T-helper 1 cell (primary cell): ENCODE results near the gene SMIM35.
A peak's percentile ranks its signal among the peaks of the same experiment; 100 is the strongest.

Experiments used
- DNase-seq, 5 donors: peaks; one replicate each; pipeline ENCODE4 v3.0.0-alpha.2; 2012 to 2020

SMIM35 gene

DNA sequence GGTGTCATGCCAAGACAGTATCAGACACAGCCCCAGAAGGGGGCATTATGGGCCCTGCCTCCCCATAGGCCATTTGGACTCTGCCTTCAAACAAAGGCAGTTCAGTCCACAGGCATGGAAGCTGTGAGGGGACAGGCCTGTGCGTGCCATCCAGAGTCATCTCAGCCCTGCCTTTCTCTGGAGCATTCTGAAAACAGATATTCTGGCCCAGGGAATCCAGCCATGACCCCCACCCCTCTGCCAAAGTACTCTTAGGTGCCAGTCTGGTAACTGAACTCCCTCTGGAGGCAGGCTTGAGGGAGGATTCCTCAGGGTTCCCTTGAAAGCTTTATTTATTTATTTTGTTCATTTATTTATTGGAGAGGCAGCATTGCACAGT, 85.9 kb downstream of the SMIM35 start:
- no peak for DNase-seq

DNA sequence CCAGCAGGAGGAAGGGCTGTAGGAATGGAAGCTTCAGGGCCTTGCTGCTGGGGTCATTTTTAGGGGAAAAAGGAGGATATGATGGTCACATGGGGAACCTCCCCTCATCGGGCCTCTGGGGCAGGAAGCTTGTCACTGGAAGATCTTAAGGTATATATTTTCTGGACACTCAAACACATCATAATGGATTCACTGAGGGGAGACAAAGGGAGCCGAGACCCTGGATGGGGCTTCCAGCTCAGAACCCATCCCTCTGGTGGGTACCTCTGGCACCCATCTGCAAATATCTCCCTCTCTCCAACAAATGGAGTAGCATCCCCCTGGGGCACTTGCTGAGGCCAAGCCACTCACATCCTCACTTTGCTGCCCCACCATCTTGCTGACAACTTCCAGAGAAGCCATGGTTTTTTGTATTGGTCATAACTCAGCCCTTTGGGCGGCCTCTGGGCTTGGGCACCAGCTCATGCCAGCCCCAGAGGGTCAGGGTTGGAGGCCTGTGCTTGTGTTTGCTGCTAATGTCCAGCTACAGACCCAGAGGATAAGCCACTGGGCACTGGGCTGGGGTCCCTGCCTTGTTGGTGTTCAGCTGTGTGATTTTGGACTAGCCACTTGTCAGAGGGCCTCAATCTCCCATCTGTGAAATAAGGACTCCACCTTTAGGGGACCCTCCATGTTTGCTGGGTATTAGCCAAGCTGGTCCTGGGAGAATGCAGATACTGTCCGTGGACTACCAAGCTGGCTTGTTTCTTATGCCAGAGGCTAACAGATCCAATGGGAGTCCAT, 86.5 kb downstream of the SMIM35 start:
- DNase-seq, result no peak

DNA sequence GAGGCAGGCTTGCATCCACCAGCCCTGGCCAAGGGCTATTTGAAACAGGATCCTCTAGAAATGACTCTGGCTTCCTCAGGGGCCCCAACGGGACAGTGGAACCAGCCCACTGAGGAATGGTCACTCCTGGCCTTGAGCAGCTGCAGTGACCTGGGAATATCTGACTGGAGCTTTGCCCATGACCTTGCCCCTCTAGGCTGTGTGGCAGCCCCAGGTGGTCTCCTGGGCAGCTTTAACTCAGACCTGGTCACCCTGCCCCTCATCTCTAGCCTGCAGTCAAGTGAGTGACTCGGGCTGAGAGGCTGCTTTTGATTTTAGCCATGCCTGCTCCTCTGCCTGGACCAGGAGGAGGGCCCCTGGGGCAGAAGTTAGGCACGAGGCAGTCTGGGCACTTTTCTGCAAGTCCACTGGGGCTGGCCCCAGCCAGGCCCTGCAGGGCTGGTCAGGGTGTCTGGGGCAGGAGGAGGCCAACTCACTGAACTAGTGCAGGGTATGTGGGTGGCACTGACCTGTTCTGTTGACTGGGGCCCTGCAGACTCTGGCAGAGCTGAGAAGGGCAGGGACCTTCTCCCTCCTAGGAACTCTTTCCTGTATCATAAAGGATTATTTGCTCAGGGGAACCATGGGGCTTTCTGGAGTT, 87.3 kb downstream of the SMIM35 start:
- DNase-seq, result no peak

DNA sequence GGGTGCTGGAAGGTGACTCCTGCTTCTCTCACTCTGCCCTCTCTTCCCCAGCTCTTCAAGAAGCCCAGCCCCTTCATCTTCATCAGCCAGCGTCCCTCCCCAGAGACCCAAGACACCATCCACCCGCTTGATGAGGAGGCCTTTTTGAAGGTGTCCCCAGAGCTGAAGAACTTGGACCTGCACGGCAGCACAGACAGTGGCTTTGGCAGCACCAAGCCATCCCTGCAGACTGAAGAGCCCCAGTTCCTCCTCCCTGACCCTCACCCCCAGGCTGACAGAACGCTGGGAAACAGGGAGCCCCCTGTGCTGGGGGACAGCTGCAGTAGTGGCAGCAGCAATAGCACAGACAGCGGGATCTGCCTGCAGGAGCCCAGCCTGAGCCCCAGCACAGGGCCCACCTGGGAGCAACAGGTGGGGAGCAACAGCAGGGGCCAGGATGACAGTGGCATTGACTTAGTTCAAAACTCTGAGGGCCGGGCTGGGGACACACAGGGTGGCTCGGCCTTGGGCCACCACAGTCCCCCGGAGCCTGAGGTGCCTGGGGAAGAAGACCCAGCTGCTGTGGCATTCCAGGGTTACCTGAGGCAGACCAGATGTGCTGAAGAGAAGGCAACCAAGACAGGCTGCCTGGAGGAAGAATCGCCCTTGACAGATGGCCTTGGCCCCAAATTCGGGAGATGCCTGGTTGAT, 88.0 kb downstream of the SMIM35 start:
- no peak for DNase-seq

DNA sequence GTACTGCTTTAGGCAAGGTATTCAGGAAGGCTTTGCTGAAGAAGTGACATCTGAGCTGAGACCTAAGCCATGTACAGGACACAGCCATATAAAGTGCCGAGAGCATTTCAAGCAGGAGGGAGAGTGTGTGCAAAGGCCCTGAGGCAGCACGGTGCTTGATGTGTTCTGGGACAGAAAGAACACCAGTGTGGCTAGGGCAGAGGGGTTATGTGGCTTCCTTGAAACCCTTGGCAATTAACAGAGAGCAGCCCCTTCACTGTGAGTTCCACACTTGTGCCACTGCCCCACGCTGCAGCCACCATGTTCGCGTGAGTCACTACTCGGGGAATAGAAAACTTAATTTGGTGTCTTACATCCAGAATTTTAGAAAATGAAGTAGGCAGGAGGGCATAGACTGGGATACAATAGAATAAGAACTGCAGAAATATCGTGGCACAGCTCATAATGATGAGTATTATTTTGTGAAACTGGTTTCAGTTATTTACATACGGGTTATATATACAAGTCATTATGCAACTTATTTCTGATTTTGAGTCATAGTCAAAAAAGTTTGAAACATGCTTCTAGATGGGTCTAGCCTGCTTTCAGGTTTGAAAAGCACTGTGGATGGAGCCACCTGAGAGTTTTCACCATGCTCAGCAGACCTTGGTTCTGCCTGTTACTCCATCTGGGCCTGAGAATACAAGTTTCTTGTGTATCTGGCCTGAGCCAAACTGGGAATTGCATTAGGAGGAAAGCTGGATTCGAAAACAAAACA, 88.8 kb downstream of the SMIM35 start:
- DNase-seq, result peak in 1 of 5 donors; percentile 71

DNA sequence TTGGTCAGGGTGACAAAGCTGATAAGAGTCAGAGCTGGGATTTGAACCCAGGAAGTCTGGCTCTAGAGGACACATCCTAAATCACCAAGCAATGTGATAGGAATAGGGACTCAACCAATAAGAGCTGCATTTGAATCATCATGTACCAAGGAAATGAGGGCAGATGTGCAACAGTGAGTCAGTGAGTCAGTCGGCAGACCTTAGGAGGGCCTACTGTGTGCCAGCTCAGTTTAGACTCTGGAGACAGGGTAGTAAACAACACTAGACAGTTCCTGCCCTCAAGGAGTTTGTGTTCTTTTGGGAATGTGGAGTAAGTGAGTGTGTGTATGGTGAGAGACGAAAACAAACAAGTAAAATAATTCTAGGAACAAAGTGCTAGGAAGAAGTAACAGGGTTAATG, 89.4 kb downstream of the SMIM35 start:
- no peak for DNase-seq

DNA sequence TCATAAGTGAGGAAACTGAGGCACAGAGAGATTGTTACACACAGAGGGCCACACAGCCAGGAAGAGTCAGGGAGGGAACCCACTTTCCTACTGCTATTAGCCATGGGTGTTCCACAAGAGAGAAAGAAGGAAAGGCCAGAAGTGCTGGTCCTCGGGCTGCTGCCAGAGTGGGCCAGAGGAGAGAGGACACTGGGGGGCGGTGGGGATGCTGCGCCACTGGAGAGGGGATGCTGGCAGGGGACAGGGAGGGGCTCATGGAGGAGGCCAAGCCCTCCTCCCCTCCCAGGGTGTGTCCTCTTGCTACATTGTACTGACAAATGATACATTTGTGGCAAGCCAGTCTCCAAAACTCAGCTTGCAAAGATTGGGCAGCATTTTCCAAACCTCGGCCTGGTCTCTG, 90.7 kb downstream of the SMIM35 start:
- DNase-seq, result no peak

DNA sequence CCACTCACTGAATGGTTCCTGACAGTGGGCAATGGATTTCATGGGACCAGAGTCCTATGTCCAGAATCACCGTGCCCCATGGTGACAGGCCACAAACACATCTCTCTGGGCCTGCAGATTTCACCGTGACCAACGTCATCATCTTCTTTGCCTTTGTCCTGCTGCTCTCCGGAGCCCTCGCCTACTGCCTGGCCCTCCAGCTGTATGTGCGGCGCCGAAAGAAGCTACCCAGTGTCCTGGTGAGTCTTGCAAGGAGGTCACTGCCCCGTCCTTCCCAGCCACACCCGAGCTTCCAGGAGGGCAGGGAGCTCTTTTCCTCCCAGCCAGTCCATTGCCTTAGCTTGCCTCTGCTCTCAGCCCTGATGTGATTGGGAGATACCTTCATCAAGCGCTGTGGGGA, 91.3 kb downstream of the SMIM35 start:
- DNase-seq, result no peak

DNA sequence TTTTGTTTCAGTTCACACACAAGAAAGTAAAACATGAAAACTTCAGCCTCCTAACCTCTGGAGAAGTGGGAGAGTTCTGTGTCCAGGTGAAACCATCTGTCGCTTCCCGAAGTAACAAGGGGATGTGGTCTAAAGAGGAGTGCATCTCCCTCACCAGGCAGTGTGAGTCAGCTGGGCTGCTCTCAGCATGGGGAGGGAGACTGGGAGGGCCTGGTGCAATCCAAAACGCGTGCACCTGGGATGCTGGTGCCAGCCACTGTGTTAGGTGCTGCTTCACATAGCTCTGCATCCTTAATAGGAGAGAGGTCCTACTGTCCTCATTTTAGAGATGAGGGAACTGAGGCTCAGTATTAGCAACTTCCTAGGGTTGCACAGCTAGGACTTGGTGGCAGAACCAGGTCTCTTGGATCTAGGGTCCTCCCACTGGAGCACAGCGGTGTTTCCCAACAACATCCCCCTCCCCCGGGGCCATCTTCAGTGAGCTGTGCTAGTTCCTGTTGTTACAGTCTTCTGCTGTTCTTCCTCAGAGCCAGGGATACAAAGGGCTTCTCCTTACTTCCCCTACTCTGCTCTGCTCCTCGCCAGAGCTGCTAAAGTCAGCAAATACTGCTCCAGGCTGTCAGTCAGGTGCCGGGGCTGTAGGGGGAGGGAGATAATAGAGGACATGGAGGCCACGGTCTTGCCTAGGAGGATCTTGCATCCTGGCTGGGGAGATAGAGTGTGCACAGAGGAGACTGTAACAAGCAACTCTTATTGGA, 92.6 kb downstream of the SMIM35 start:
- DNase-seq, result no peak

DNA sequence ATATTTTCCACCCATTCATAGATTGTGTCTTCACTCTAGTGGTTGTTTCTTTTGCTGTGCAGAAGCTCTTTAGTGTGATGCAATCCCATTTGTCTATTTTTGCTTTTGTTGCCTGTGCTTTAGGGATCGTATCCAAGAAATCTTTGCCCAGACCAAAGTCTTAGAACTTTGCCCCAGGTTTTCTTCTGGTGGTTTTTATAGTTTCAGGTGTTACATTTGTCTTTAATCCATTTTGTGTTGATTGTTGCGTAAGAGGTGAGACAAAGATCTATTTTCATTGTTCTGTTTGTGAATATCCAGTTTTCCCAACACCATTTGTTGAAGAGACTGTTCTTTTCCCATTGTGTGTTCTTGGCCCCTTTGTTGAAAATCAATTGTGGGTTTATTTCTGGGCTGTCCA, 94.1 kb downstream of the SMIM35 start:
- no peak for DNase-seq

DNA sequence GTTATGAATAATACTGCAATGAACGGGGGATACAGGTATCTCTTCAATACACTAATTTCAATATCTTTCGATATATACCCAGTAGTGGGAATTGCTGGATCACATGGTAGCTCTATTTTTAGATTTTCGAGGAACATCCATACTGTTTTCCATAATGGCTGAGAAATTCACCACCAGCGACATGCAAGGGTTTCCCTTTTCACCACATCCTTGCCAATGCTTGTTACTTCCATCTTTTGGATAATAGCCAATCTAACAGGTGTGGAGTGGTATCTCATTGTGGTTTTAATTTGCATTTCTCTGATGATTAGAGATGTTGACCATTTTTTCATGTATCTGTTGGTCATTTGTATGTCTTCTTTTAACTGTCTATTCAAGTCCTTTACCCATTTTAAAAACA, 94.6 kb downstream of the SMIM35 start:
- DNase-seq, result no peak

DNA sequence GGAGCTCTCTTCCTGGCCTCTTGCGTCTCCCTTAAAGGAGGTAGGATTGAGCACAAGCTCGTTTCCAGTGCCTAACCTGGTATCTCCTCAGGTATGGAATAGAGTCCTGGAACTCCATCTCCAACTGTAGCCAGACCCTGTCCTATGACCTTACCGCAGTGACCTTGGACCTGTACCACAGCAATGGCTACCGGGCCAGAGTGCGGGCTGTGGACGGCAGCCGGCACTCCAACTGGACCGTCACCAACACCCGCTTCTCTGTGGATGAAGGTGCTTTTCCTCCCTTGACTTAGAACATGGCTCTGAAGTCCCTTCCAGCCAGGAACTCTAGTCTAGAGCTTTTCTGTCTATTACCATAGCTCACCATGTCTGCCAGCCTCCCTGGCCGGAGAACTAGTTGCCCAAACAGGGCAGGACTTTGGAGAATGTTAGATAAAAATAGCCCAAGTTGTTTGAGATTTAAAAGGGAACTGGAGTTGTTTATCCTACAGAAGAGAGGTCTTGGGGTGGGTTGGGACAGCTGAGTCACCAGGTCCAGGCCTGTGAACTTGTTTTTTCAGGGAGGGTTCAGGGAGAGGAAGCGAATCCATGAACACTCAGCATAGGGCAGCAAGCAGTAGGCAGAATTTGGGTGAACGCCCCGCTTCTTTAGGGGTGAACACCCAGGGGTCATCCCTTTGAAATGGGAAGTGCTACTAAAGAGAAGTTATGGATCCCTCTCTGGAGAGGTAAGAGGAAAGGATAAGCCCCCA, 97.2 kb downstream of the SMIM35 start:
- DNase-seq, result no peak

DNA sequence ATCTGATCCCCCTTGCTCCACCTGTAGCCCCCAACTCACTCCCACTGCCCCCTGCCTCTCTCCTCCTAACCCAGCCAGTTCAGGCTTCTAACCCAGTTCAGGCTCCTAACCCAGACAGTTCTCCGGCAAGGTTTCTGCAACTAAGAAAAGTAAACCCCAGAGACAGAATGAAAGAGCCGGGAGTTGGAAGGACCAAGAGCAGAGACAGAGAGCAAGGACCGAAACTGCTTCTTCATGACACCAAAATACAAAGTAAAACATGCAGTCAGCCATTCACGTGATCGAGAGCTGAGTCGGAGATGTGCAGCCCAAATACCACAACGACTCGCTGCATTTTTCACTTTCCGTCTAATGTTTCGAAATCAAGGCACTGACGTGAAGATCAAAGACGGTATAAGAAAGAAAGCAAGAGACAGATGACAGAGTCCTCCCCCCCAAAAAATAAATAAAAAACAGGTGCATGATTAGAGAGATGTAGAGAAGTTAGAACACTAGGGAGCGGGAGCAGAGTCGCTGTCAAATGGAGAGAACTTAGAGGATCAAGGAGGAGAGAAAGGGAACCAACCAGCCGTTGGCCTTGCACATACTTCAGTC, 99.7 kb downstream of the SMIM35 start:
- DNase-seq, result peak in 4 of 5 donors; percentile 46 to 93 (median 54)

DNA sequence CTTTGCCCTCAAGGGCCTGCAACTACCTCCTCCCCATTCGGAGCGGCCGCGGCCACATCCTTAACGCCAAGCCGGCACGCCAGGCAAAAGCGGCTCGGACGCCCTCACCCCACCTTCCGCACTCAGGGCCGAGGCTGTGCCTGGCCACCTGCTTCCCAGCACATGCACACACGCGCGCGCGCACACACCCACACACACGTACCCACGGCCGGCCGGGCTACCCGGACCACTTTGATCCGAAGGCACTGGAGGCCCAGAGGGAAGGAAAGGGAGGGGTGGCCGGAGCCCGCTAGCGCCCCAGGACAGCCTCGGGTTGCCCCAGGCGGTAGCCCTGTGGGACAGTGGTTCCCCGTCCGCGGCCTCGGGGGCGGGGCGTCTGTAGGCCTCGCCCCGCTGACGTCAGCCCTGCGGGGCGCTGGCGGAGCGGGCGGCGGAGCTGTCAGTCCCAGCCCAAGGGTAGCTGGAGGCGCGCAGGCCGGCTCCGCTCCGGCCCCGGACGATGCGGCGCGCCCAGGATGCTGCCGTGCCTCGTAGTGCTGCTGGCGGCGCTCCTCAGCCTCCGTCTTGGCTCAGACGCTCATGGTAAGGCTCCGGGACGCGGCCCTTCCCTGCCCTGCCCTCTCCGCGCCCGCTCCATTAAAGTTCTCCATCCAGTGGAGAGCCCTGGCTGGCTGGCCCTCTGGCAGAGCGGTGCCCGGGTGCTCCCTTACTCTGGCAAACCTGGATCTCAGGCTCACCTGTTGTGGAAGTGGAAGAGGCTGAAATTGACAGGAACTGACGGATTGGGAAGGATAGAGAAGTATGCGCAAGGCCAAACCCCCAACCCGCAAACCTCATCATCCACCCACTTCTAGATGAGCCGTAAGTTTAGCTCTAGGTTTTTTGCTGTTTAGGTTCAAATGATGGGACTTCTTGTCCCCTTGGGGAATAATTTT, 100.5 kb downstream of the SMIM35 start, which contains the start of gene IL10RA:
Gene IL10RA (plus strand): TSS at position 442 of the 935 bp plus-strand sequence. CDS start 74 bp downstream, at position 516.
- peak; percentile 70 to 90 (median 76) for DNase-seq

DNA sequence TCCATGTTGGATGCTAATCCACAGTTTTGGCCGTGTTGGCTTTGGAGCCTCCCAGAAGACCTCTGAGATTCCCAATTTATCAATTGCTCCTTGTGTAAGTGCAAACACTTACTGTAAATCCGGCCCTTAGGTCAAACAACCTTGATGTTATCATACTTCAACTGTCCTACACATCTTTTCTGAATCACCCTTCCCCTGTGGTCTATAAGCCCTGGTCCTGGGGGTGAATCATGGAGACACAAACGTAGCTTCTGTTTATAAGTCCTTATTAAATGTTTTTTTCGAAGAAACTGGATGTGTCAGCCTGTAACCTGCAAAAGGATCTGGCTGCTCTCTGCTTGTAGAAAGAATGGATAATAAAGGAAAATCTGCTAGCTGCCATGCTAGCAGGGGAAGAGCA, 102.3 kb downstream of the SMIM35 start:
- no peak for DNase-seq

DNA sequence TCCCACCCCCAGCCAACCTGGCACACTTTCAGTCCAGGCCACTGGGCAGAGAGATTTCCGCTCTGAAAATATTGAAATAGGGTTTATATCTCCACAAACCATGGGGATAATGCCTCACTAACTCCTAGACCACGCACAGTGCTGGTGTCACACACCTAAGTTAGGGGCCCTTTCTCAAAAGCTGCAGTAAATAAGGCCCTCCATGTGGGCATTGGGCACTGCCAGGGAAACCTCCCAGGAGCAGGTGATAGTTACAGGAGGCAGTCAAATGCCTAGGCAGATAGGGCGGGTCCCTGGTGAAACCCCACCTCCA, 103.6 kb downstream of the SMIM35 start:
- DNase-seq, result no peak

DNA sequence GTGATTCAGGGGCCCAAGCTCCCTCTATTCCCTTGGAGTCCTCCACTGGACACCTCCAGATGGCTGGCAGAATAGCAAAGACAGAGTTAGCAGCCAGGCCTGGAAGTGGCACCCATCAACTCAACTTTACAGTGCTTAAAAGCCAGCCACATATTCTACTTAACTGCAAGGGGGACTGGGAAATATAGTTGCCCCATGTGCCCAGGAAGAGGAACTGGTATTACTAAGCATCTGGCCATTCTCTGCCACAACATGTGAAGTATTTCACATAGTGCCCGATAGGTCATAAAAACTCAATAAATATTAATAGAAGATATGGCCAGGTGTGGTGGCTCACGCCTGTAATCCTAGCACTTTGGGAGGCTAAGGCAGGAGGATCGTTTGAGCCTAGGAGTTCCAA, 106.0 kb downstream of the SMIM35 start:
- DNase-seq, result no peak

DNA sequence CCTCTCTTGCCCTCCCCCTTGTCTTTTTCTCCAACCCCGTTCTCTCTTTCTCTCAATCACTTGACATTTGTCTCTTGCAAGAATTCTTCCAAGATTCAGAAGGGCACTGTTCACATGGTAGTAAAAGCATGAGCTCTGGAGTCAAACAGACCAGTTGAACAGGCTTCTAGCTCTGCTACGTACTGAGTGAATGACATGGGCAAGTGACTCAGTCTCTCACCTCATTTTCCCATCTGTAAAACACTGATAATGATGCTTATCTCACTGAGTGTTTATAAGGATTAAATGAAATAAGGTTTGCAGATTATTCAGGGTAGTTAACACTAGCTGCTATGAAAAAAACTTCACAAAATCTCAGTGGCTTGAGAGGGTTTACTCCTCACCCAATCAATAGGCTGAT, 106.5 kb downstream of the SMIM35 start:
- DNase-seq, result no peak

DNA sequence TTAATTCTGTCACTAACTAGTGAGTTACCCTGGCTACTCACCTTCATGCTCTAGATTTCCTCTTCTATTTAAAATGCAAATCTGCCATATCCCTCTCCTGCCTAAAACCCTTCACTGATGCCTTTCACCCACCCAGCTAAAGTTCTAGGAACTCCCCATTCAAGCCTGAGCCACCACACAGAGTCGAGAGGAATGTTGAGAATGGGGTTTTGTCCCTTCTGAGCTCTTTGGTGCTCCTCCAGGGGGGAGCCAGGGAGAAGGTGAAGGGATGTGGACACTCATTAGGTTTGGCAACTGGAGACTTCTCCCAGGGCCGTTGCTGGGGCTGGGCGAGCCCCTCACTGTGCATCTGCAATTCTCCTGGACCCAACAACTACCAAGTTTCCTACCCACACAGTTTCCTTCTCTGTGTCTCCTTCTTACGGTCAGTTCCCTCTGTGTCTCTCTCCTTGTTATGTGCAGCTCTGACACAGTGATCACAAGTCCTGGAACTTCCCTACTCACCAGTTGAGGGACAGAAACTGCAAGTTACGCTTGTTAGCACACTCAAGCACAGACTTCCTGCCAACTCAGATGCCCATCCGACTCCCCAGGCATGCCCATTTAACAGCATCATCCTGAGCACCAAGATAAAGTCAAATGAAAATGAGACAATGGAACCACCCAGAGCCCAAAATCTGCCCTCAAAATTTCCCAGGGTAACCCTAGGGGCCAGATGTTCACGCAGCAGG, 107.1 kb downstream of the SMIM35 start:
- peak in 1 of 5 donors; percentile 61 for DNase-seq
